ENCODE results near the gene MMD2. TPM values are rescaled to one million over a fixed set of nuclear protein-coding genes. Genes with fewer than 3 reads are reported as not detected.

The MMD2 gene
- total and polyA plus RNA-seq, 2 of the 8 experiments (the other 6 are each of a cell fraction or from before 2014, with no cell fraction given), result 0.14 TPM; not detected in 1

GRCh38 chr7:4875391-4875790 is 83.6 kb downstream of the MMD2 start:
- ChIA-PET POLR2A (ENCODE audit: partially characterized antibody) (no interaction called here), CTCF (ENCODE audit: partially characterized antibody) (interaction anchor here (1.6 kb wide), 1 partner anchor 99 kb away, joined by 4 read pairs; no protein-coding TSS in a partner anchor)

More at GRCh38 chr7:4875391-4875790, 83.6 kb downstream of the MMD2 start:
- Histone ChIP-seq H4K5ac (ENCODE audit: insufficient read length, low read depth, low read length) (no peak overlapping the region), H3K9me3 (ENCODE audit: insufficient read depth in 2 of 2, low read depth in 1 of 2, low read length in 1 of 2) (no peaks in the 10 kb centered on the region), H4K8ac (ENCODE audit: extremely low read depth, insufficient read depth, low read length) (no peak overlapping the region), H3K56ac (replicated peaks; ENCODE audit: insufficient read length, low read depth, low read length) (no peak overlapping the region), H3K36me3 (ENCODE audit: control insufficient read depth in 2 of 4, insufficient read depth in 4 of 4, low read length in 3 of 4) (no peaks in the 10 kb centered on the region; a peak in 1 of 8 replicates), H2AFZ (ENCODE audit: low read length) (no peak overlapping the region), H2BK12ac (ENCODE audit: low read depth, low read length) (no peak overlapping the region), H3K18ac (ENCODE audit: extremely low read depth, low read length) (no peak overlapping the region), H3K79me1 (ENCODE audit: low read depth, low read length) (no peaks in the 10 kb centered on the region), H3K9ac (replicated peaks in 1 of 4; ENCODE audit: extremely low read depth in 1 of 4, low read depth in 3 of 4, low read length in 3 of 4) (no peak overlapping the region), H3K23ac (ENCODE audit: insufficient read length) (no peak overlapping the region), H3K27me3 (replicated peaks in 1 of 4; ENCODE audit: control insufficient read depth in 3 of 4, extremely low read depth in 1 of 4, insufficient read depth in 3 of 4, low read length in 3 of 4) (no peaks in the 10 kb centered on the region), H3K27ac (ENCODE audit: low read depth, low read length) (no peak overlapping the region), H4K20me1 (replicated peaks in 1 of 2; ENCODE audit: control insufficient read depth in 1 of 2, insufficient read depth in 2 of 2, low read length in 2 of 2) (no peaks in the 10 kb centered on the region), H3K4me3 (ENCODE audit: extremely low read depth in 1 of 4, insufficient read depth in 2 of 4, low read depth in 3 of 4, low read length in 4 of 4) (no peak overlapping the region), H3K4ac (replicated peaks; ENCODE audit: insufficient read length, low read depth, low read length) (no peak overlapping the region), H2BK15ac (ENCODE audit: low read length) (no peak overlapping the region), H3K14ac (ENCODE audit: insufficient read length) (no peak overlapping the region), H2AK5ac (ENCODE audit: low read depth, low read length) (no peak overlapping the region), H2BK20ac (ENCODE audit: low read length) (no peak overlapping the region), H4K91ac (replicated peaks; ENCODE audit: insufficient read length, low read length) (no peak overlapping the region), H3K4me1 (replicated peaks in 1 of 4; ENCODE audit: control insufficient read depth in 3 of 4, insufficient read depth in 4 of 4, low read length in 3 of 4) (peaks cover 0 to 10% (median 4%) of the 10 kb centered on the region in 4 experiments; a peak in 2 of 7 replicates), H3K79me2 (ENCODE audit: control insufficient read depth in 1 of 2, insufficient read depth in 2 of 2, low read length in 2 of 2) (no peaks in the 10 kb centered on the region), H2BK120ac (replicated peaks; ENCODE audit: low read depth, low read length) (no peak overlapping the region), H3K4me2 (ENCODE audit: insufficient read depth in 1 of 2, low read depth in 2 of 2, low read length in 2 of 2) (no peak overlapping the region), H2BK5ac (ENCODE audit: low read depth, low read length) (no peak overlapping the region), H3K23me2 (ENCODE audit: low read depth, low read length) (no peaks in the 10 kb centered on the region)
- no peak for TF ChIP-seq SIN3A (conservative IDR thresholded peaks at IDR 0.05 in 1 of 2, IDR thresholded peaks at IDR 0.05 in 1 of 2; ENCODE audit: low read depth in 1 of 2, low read length in 2 of 2)
- no peak for TF ChIP-seq YY1 (IDR thresholded peaks at IDR 0.05; ENCODE audit: low read depth, low read length)
- TF ChIP-seq PHF8 (conservative IDR thresholded peaks at IDR 0.05; ENCODE audit: low read depth, low read length), result no peak
- TF ChIP-seq NANOG (IDR thresholded peaks at IDR 0.05; ENCODE audit: insufficient read depth, low read depth, low read length, poor library complexity, severe bottlenecking), result no peak
- DNase-seq (ENCODE audit: low read depth in 1 of 2, low spot score in 2 of 2) (no peak), FAIRE-seq (no peak)
- 91% methylated on average over 15 of the region's 15 CpGs; no CpG with 5 or more reads in 1 of the 2 experiments for WGBS, 2 experiments (ENCODE audit: extremely low coverage in 1 of 2, insufficient coverage in 1 of 2, insufficient read length in 1 of 2, insufficient replicate concordance in 2 of 2, low coverage in 1 of 2, low lambda C conversion rate in 2 of 2, missing lambda C conversion rate in 1 of 2)

All from H1 (cell line).